ENCODE results near the gene EXTL1. TPM values are rescaled to one million over a fixed set of nuclear protein-coding genes. Genes with fewer than 3 reads are reported as not detected.

Gene EXTL1
- total and polyA plus RNA-seq, 8 donors = 0.18 to 26.3 (median 0.31) TPM; not detected in 4

GRCh38 chr1:26066857-26067256 is 45.3 kb downstream of the EXTL1 start:
- Histone ChIP-seq H3K4me1 (peaks cover 7 to 15% (median 11%) of the 10 kb centered on the region in 4 donors), H3K27me3 (peaks cover 0 to 24% (median 0%) of the 10 kb centered on the region in 3 donors), H3K4me3 (no peak overlapping the region), H3K27ac (no peak overlapping the region), H3K9me3 (no peaks in the 10 kb centered on the region), H3K36me3 (no peaks in the 10 kb centered on the region)
- TF ChIP-seq CTCF (IDR thresholded peaks at IDR 0.05) (no peak), EP300 (IDR thresholded peaks at IDR 0.05) (no peak), POLR2A (IDR thresholded peaks at IDR 0.05) (no peak), POLR2AphosphoS5 (IDR thresholded peaks at IDR 0.05) (no peak)
- 23 to 39% (median 26%) methylated on average over 4 of the region's 4 CpGs for WGBS, 5 donors
- DNase-seq = peak; percentile 46 to 51
- intact Hi-C loops (cut with DNase I; ENCODE audit: low total_unique reads) = no loop called here

- intact Hi-C loops (cut with DNase I; ENCODE audit: low total_unique reads) = no loop called here
- TF ChIP-seq POLR2AphosphoS5 (IDR thresholded peaks at IDR 0.05) (no peak), EP300 (IDR thresholded peaks at IDR 0.05) (no peak)
- Histone ChIP-seq H3K36me3 (no peaks in the 10 kb centered on the region), H3K27me3 (peaks cover 0 to 24% (median 0%) of the 10 kb centered on the region in 3 donors), H3K4me3 (no peak within 1 kb of the TSS), H3K27ac (no peak within 1 kb of the TSS), H3K4me1 (peaks cover 7 to 20% (median 15%) of the 10 kb centered on the region in 4 donors), H3K9me3 (no peaks in the 10 kb centered on the region)
- 49 to 70% (median 63%) methylated on average over 9 of the region's 9 CpGs for WGBS, 5 donors
- no peak for DNase-seq
Observed at GRCh38 chr1:26067432-26067911, 45.9 kb downstream of the EXTL1 start, which contains the start of gene TRIM63. Gene TRIM63 (minus strand): TSS chr1:26067630. CDS start chr1:26067494, 136 bp downstream.

- no peaks in the 10 kb centered on the region for H3K9me3 ChIP-seq
- no peaks in the 10 kb centered on the region for H3K36me3 ChIP-seq
- no peak overlapping the region for H3K27ac ChIP-seq
- H3K27me3 ChIP-seq = peaks cover 0 to 25% (median 10%) of the 10 kb centered on the region in 3 donors
- peaks cover 7 to 24% (median 19%) of the 10 kb centered on the region in 4 donors for H3K4me1 ChIP-seq
- DNase-seq = no peak
- intact Hi-C loops (cut with DNase I; ENCODE audit: low total_unique reads) = no loop called here
- H3K4me3 ChIP-seq = no peak overlapping the region
- 83 to 93% (median 88%) methylated on average over 1 of the region's 1 CpG for WGBS, 5 donors
- TF ChIP-seq CTCF (IDR thresholded peaks at IDR 0.05) (no peak), POLR2AphosphoS5 (IDR thresholded peaks at IDR 0.05) (no peak), EP300 (IDR thresholded peaks at IDR 0.05) (no peak), POLR2A (IDR thresholded peaks at IDR 0.05) (no peak)
Observed at GRCh38 chr1:26069941-26070295, 48.3 kb downstream of the EXTL1 start.

GRCh38 chr1:26070296-26070962 is 48.9 kb downstream of the EXTL1 start:
- Histone ChIP-seq H3K36me3 (no peaks in the 10 kb centered on the region), H3K4me3 (no peak overlapping the region), H3K27ac (no peak overlapping the region), H3K9me3 (no peaks in the 10 kb centered on the region), H3K27me3 (peaks cover 0 to 29% (median 10%) of the 10 kb centered on the region in 3 donors), H3K4me1 (peaks cover 7 to 24% (median 19%) of the 10 kb centered on the region in 4 donors)
- DNase-seq = no peak
- intact Hi-C loops (cut with DNase I; ENCODE audit: low total_unique reads) = no loop called here
- TF ChIP-seq EP300 (IDR thresholded peaks at IDR 0.05) = no peak
- TF ChIP-seq POLR2A (IDR thresholded peaks at IDR 0.05) = no peak
- no peak for TF ChIP-seq CTCF (IDR thresholded peaks at IDR 0.05)
- TF ChIP-seq POLR2AphosphoS5 (IDR thresholded peaks at IDR 0.05) = no peak
- WGBS, 5 donors = 88 to 95% (median 94%) methylated on average over 4 of the region's 4 CpGs

GRCh38 chr1:26070963-26071342 is 49.4 kb downstream of the EXTL1 start:
- H3K27ac ChIP-seq = no peak overlapping the region
- H3K9me3 ChIP-seq = no peaks in the 10 kb centered on the region
- peaks cover 0 to 34% (median 10%) of the 10 kb centered on the region in 3 donors for H3K27me3 ChIP-seq
- H3K36me3 ChIP-seq = no peaks in the 10 kb centered on the region
- WGBS, 5 donors = 89 to 97% (median 93%) methylated on average over 6 of the region's 6 CpGs
- DNase-seq = no peak
- peaks cover 7 to 29% (median 19%) of the 10 kb centered on the region in 4 donors for H3K4me1 ChIP-seq
- intact Hi-C loops (cut with DNase I; ENCODE audit: low total_unique reads) = no loop called here
- no peak overlapping the region for H3K4me3 ChIP-seq
- TF ChIP-seq POLR2A (IDR thresholded peaks at IDR 0.05) (no peak), EP300 (IDR thresholded peaks at IDR 0.05) (no peak), POLR2AphosphoS5 (IDR thresholded peaks at IDR 0.05) (no peak), CTCF (IDR thresholded peaks at IDR 0.05) (no peak)
